ENCODE measurements around the gene SHLD1.
"Not testable (repeated sequence)": the region's sequence is repeated elsewhere in the genome, so short reads cannot be mapped to it uniquely, and the experiment has no call there.

SHLD1 gene

DNA sequence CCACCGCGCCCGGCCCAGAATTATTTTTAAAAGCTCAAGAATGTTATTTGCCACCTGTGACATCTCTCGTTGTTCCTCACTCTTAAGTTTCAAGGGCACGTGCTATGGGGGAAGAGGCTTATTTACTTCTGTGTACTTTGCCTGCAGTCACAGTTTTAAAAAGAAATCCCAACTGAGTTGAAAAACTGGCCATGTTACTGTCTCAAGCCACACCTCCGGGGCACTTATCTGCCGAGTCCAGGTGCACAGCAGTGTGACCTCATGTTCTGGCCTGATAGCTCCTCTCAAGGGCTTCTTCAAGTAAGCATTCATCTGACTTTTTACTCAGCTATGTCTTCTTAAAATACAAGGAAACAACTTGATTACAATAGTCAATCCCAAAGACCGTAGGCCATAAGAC lies 34.5 kb downstream of the SHLD1 start:
- DNase-seq: no peak

DNA sequence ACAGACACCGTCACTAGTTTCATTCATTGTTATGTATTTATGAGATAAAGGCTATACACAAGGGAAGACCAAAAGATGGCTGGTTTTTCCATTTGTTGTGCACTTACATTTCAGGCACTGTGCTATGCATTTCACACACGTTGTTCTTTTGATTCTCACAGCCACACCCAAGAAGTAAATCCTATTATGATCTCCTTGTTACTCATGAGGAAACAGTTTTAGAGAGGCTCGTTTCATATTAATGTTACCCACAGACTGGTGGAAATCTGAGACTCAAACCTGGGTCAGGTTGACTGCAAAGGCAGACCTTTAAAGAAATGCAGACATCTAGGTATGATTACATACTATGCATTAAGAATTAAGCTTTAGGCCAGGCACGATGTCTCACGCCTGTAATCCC lies 34.9 kb downstream of the SHLD1 start:
- DNase-seq: no peak

DNA sequence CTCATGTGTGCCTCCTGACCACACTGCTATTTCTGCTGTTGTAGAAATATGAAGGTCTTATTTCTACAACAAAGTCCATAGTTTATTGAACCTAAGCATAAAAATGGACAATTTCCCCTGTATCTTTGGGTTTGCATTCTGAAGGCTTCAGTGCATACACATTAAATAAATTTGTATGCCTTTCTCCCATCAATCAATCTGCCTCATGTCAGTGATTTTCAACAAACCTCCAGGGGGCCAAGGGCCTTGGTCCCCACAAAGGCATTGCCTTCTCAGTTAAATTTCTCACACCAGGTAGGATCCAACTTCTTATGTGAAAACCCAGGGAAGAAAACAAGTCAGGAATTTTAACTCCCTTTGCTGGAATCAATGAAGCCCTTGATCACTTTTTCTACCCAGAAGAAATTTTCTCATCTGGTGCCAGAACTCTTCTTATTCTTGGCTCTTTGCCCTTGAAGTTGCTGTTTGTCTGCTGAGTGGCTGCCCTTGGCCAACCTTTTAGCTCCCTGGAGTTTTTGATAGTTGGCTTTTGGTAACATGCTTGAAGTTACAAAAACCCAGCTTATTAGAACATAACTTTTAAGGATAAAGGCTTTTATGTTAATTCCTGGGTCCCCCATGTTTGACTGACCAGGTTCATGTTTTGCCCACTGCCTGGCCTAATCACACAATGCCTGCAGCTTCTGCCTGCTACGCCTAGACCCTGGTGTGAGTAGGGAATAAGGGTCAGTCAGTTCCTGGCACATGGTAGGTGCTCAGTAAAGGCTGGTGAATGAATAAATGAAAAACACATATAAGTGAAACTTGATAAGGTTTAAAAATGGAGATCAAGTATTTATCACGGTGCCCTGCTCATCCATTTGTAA lies 37.0 kb downstream of the SHLD1 start:
- no peak for DNase-seq

DNA sequence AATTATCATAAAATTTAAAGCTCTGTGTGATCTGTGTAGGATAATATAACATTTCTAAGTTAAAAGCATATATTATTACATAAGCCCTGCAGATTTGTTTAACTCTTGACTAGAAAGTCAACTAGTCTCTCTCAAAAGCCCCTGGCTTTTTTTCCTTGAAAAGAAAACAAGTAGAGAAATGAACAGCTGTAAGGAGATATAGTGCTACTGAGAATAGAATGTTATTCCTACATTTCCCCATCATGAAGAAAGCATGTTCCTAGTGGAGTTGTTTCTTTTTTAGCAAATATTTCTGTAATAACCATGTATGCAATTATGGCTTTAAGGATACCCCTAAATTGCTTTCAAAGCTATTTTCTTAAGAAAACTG lies 37.6 kb downstream of the SHLD1 start:
- no peak for DNase-seq

DNA sequence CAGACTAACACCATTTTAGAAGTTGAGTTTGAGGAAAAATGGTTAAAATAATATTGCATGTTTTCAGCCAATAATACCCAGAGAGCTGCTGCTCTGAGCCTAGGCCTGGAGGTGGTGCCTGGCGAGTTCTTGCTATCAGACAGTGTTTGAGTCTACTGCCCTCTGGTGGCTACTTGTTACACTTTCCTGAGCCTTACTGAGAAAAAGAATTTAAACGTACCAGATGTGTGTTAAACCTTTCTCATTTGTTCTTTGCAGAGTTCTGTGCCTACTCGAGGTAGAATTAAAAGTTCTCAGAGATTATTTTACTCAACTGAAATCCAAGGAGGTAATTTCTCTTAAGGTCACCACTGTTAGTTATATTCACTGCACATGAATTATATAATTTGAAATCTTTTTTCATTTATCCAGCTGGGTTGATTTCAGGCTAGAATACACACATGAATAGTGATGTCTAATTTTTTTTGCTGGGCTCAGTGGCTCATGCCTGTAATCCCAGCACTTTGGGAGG lies 38.2 kb downstream of the SHLD1 start:
- DNase-seq: peak; percentile 24

DNA sequence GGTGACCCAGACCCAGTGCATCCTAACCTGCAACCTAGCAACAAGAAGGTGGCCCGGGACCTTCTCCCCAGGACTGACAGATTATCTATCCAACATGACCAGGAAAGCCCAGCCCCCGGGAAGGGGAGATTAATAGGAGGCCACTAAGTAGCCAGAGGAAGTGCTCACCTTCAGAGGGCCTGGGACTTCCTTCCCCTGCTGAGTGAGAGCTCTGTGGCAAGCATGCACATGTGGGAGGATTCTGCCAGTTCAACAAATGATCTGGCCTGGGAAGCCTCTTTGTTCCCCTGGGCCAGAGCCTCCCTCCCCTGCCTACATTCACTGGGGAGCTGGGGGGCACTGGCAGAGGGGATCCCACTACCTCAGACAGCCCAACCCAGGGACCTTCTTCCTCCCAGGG lies 39.6 kb downstream of the SHLD1 start:
- DNase-seq: no peak

DNA sequence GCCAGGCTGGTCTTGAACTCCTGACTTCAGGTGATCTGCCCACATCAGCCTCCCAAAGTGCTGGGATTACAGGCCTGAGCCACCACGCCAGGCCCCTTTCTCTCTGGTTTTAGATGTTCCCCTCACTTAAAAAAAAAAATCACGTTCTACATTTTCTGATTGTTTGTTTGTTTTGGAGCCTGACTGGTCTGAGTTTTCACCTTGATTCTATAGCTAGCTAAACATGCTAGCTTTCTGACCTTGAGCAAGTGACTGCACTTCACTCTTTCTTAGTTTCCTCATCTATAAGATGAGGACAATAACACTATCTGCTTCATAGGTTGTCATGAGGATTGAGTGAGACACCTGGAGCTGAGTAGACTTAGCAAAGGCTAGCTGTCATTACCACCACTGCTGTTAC lies 43.7 kb downstream of the SHLD1 start:
- DNase-seq: no peak

DNA sequence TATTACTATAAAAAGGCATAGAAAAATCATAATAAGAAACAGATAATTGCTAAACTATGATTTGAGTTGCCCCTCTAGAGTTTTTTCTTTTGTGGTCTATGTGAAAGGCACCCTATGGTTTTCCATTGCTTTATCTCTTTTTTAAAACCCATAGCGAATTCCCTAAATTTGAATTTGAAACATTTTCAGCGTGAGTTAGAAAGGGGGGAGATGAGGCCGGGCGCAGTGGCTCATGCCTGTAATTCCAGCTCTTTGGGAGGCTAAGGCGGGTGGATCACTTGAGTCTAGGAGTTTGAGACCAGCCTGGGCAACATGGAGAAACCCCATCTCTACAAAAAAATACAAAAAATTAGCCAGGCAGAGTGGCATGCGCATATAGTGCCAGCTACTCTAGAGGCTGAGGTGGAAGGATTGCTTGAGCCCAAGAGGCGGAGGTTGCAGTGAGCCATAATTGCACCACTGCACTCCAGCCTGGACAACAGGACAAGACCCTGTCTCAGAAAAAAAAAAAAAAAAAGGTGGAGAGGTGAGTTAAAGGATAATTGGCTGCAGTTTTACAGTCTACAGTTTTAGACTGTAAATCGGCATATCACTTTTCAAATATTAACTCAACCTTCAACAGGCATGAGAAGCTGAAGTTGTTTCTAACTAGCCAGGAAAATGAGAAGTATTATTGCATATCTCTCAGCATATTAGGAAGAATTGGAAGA lies 46.3 kb downstream of the SHLD1 start:
- no peak for DNase-seq

DNA sequence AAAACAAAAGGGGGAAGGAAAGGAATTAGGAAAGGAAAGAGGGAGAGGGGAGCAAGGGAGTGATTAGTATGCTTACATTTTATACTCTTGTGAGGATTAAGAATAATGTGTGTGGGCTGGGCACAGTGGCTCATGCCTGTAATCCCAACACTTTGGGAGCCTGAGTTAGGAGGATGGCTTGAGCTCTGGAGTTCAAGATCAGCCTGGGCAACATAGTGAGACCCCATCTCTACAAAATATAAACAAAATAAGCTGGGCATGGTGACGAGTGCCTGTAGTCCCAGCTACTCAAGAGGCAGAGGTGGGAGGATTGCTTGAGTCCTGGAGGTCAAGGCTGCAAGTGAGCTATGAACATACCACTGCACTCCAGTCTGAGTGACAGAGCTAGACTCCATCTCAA lies 47.0 kb downstream of the SHLD1 start:
- DNase-seq: no peak

DNA sequence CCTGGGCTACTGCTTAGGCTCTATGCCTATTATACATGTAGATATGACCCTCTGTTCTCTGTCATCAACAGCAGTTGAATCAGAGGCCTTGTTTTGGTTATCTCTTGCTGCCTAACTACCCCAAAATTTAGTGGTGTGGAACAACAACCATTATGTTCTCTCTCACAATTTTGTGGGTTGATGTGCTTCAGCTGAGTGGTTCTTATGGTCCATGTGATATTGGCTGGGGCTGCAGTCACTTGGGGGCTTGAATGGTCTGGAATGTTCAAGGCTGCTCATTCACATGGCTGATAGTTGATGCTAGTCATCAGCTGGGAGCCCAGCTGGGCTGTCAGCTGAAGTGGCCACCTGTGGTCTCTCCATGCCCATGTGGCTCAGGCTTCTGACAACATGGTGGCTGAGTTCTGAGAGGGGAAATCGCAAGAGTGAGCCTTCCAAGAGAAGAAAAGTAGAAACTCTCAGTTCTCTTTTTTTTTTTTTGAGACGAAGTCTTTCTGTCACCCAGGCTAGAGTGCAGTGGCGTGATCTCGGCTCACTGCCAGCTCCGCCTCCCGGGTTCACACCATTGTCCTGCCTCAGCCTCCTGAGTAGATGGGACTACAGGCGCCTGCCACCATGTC lies 47.8 kb downstream of the SHLD1 start:
- DNase-seq: no peak

DNA sequence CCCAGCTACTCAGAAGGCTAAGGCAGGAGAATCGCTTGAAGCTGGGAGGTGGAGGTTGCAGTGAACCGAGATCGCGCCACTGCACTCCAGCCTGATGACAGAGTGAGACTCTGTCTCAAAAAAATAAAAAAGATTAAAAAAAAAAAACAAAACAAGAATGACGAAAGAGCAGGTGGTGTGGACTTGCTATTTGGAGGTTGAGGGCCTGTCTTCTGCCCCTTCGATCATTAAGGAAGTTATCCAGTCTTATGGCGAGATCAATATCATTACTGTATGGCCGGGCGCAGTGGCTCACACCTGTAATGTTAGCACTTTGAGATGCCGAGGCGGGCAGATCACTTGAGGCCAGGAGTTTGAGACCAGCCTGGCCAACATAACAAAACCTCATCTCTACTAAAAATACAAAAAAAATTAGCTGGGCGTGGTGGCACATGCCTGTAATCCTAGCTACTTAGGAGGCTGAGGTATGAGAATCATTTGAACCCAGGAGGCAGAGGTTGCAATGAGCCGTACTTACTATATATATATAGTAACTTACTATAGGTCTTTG lies 53.6 kb downstream of the SHLD1 start:
- not testable (repeated sequence) for DNase-seq

DNA sequence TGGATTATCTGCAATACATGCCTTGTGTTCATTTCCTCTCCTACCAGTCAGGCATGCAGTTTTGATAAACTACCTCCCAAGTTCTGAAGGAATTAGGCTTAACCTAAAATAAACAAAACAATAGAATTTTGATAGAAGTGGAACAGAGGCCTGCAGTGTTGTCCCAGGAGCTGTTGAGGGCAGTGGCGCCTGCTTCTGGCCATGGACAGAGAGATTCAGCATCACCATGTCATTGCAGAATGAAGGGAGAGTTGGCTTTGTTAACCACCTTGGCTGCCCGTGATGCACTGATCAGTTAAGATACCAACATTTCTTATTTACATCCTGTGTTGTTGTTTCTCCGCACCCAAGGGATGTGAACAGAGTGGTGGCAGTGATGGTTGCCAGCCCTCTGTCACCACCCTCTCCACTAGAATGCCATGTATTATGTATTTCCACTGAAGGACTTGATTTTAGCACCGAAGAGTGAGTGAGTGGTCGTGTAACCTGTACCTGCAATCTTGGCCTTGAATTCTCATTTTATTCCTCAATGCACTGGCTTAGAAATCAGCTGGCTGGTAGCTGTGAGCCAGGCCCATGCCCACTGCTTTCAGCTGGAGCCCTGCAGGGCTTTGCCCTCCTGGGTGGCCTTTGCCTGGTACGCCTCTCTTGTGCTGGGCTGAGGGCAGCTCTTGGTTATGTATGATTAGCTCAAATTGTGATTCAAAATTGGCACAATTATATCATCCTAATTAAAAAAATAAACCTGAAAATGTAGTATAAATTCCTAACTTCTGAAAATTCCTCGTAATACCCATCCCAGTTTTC lies 56.5 kb downstream of the SHLD1 start:
- no peak for DNase-seq

DNA sequence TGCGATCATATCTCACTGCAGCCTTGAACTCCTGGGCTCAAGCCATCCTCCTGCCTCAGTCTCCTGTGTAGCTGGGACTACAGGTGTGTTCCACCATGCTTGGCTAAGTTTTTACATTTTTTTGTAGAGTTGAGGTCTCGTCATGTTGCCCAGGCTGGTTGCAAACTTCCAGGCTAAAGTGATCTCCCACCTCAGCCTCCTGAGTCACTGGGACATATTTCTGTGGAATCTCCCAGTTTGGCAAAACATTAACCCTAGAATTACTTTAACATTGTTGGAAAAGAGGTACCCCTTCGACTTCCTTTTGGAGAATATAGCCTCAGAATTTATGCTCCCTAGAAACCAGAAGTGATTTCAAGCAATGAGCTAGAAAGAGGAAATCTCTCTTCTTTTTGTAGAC lies 57.2 kb downstream of the SHLD1 start:
- DNase-seq: no peak

DNA sequence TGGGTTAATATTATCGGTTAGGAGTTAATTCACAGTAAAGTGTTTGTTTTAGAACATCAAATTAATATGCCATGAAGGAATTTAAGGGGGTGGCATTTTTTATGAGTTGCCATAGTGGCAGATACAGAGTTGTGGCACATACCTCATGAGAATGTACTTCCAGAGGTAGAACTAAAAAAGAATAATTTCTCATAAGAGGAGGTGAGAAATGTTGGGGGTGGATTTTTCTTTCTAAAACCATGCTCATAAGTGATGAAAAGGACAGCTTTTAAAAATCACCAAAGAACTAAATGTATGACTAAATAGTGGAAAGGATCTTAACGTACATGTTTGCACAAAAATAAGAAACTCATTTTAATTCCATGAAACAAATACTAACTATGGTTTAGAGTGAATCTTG lies 58.7 kb downstream of the SHLD1 start:
- no peak for DNase-seq

DNA sequence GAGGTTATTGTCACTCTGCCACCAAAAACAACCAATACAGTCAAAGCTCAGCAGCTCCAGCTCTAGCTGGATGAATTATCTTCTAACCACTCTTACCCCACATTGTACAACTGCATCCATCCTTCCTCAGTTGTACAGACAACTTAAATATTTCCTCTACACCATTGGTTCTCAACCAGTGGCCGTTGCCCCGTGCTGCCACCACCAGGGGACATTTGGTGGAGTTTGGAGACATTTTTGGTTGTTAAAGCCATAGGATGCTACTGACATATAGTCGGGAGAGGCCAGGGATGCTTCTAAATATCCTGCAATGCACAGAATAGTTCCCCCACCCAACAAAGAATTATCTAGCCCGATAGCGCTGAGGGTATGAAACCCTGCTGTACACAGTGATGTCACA lies 59.3 kb downstream of the SHLD1 start:
- DNase-seq: no peak

DNA sequence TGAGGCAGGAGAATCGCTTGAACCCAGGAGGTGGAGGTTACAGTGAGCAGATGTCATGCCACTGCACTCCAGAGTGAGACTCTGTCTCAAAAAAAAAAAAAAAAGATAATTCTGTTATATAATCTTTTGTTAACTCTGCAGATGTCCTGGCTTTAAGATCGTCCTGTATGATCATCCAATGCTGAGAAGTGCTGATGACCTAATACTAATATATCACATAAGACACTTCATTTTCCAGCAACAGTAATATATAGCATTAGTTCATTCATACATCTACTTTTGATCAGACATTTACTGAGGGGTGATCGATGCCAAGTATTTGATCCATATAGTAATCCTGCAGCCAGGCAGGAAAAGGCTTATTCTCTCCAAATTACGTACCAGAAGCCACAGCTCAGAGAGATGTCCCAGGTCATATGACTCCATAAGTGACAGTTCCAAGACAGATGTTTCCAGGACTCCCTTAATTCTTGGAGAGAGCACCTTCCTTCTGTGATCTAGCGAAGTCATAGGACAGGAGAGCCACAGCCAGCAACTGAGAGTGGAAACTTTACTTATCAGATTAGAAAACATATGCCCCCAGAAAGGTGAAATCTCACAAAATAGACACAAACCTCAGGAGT lies 60.7 kb downstream of the SHLD1 start:
- DNase-seq: no peak

DNA sequence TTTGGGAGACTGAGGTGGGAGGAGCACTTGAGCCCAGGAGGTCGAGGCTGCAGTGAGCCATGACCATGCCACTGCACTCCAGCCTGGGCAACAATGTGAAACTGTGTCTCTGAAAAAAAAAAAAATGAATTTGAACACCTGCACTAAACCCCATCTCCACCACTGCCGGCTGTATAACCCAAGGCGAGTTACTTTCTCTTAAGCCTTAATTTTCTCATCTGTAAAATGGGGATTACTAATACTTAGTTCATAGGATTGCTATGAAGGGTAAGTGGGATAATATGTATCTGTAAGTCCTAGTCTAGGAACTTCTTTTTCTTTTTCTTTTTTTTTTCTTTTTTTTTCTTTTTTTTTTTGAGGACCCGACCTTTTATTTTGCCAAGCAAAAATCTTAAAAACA lies 61.5 kb downstream of the SHLD1 start:
- no peak for DNase-seq

DNA sequence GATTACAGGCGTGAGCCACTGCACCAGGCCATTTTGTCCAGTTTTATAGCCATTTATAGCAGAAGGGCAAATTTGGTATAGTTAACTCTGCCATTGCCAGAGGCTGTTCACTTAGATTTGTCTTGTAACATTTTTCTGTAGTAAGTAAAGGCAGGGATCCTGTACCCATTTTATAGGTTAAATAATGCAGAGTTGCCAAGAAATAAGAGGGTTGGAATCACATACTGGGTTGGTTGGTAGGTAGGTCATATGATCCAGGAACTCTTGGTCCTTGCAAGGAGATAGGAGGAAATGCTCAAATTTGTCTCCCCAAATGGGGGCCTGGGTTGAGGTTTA lies 68.1 kb downstream of the SHLD1 start:
- DNase-seq: no peak

DNA sequence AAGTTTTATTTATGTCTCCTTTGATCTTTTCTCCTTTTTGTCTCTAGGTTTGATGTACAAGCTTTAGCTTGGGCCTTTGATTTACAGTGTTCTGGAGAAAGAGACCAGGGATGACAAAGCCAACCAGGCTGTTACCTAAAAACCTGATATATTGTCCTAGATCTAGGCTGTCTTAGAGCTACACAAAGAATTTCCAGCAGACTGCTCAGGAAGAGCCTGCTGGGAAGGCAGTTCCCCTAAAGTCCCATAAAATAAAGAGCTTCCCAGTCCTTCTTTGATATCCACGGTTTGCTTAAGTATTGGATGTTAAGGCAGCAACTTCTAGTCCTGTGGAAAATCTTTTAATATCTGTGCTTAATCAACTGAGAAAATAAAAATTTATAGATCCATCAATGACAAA lies 70.5 kb downstream of the SHLD1 start:
- no peak for DNase-seq

DNA sequence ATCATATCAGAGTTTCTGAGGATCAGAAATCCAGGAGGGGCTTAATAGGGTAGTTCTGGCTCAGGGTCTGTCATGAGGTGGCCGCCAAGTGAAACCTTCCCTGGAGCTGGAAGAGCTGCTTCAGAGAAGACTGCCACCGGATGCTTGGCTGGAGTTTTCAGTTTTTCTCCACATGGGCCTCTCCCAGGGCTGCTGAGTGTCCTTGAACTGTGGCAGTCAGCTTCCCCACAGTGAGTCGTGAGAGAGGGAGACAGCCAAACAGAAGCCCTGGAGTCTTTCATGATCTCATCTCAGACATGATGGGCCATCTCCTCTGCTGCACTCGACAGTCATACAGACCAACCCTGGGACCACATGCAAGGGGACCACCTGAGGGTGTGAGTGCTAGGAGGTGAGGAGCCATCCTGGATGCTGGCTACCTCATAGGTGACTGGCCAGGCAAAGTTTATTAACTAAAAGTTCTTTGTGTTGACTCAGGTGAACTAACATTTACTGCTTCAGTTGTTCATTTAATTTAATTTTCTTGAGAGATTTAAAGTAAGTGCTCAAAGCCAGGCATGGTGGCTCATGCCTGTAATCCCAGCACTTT lies 71.5 kb downstream of the SHLD1 start:
- DNase-seq: no peak

DNA sequence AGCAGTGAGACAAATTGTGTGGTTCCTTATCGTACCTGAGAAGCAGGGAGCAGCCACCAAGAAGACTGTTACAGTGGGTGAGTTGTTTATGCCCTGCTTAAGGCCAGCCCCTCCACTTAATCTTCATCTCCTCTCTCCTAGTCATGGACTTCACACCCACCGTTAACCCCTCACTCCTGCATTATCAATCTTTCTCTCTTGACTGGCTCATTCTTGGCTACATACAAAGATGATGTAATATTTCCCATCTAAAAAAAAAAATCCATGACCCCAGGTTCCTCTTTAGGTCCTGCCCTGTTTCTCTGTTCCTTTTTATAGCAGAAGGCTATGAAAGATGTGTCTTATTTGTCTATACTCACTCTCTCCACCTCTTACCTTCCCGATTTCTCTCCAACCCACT lies 72.4 kb downstream of the SHLD1 start:
- DNase-seq: no peak

DNA sequence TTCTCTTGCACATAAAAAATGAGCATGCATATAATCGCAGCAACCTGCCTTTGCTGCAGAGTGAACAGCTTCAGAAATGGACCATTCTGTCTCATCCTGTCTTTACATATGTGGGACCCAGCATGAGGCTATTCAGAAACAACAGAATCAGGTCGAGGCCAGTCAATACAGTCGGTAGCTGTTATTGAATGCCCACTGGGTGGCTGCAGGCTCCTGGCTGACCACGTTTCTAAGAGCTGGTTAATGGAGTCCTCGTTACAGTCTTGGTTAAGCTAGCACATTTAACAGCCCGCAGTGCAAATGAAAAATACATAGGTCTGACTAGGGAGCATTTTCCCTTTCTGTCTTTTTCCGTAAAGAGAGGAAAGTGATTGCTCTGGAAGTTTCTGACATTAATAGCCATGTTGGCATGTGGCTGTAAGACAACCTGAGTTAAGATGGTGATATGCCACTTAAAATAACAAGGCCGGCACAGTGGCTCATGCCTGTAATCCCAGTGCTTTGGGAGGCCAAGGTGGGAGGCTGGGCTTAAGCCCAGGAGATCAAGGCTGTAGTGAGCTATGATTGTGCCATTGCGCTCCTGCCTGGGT lies 75.0 kb downstream of the SHLD1 start:
- no peak for DNase-seq

Measured in NCI-H2107 (cell line).